HCT116 (cell line): Measurements from ENCODE around the gene KDELR1. TPM values are rescaled to one million over a fixed set of nuclear protein-coding genes. Genes with fewer than 3 reads are reported as not detected.

Source experiments
- ATAC-seq: fragments of 200-7000 bp; cut with Tn5 transposase; 2 replicates; pipeline ENCODE4 v1.9.1; 2020; ENCODE audit warnings: mild to moderate bottlenecking, moderate library complexity
- BruUV-seq: library from RNA; stranded (reverse); fragments of 400-500 nt; replicated peaks from 2 replicates; lab custom pipeline; 2021; lab: Mats Ljungman, UMichigan
- CTCF ChIA-PET: fragments of 300-600 bp; sonication (Branson Sonifier 250); formaldehyde crosslinking; loops from one replicate; lab custom pipeline; 2021; ENCODE audit warnings: antibody characterized with exemption; lab: Charles Lee
- POLR2A ChIA-PET: fragments of 300-600, 350-600 bp; sonication (Branson Sonifier 250); formaldehyde crosslinking; loops from one replicate; lab custom pipeline; 2021; ENCODE audit warnings: antibody characterized with exemption; lab: Charles Lee
- RAD21 ChIA-PET, 2 experiments: fragments of 300-600 bp; sonication (Branson Sonifier 250); formaldehyde crosslinking; loops; one replicate each; lab custom pipeline; 2023; ENCODE audit warnings: low total read pairs in 2 of 2; ENCODE audit not compliant: uncharacterized antibody in 2 of 2, unreplicated experiment in 2 of 2, low non-redundant PET in 1 of 2; lab: Charles Lee
- DNase-seq: peaks from one replicate; pipeline ENCODE4 v3.0.0-alpha.2; 2010; ENCODE audit warnings: low read depth, low spot score
- H2AFZ ChIP-seq: fragments of 200-600 bp; shearing (Covaris generic), sonication (generic); 2 replicates; pipeline ENCODE4 v1.6.1; 2017; ENCODE audit warnings: low read depth, mixed run types, mixed read lengths, antibody characterized with exemption, low read length; ENCODE audit not compliant: poor library complexity, severe bottlenecking
- H3K27ac ChIP-seq: 2 replicates; pipeline ENCODE4 v1.5.1; 2012; ENCODE audit warnings: low read depth, low read length
- H3K27me3 ChIP-seq: fragments of 200-600 bp; sonication (generic); 2 replicates; pipeline ENCODE4 v1.6.1; 2016; ENCODE audit warnings: mixed run types, low read length, mixed read lengths; ENCODE audit not compliant: insufficient read depth
- H3K36me3 ChIP-seq, 2 experiments: fragments of 200-500 bp in 1 of 2; fragments of 200-600 bp in 1 of 2; sonication (Bioruptor generic) in 1 of 2; sonication (generic) in 1 of 2; 2 replicates each; pipeline versions ENCODE4 v1.5.1 to v1.6.1; 2014 to 2016; ENCODE audit warnings: low read length in 2 of 2, inconsistent platforms in 1 of 2, mixed read lengths in 1 of 2, mixed run types in 1 of 2; ENCODE audit not compliant: insufficient read depth in 2 of 2, control insufficient read depth in 1 of 2
- H3K4me1 ChIP-seq, 2 experiments: fragments of 200-600 bp in 1 of 2; sonication (generic) in 1 of 2; 2 replicates each; pipeline versions ENCODE4 v1.5.1 to v1.6.1; 2012 to 2017; ENCODE audit warnings: low read length in 2 of 2, inconsistent platforms in 1 of 2, mild to moderate bottlenecking in 1 of 2, mixed read lengths in 1 of 2, mixed run types in 1 of 2, moderate library complexity in 1 of 2; ENCODE audit not compliant: insufficient read depth in 2 of 2, control insufficient read depth in 1 of 2
- H3K4me2 ChIP-seq: fragments of 200-600 bp; sonication (generic); 2 replicates; pipeline ENCODE4 v1.6.1; 2017; ENCODE audit warnings: mixed run types, low read length, mixed read lengths
- H3K4me3 ChIP-seq, 2 experiments: fragments of 200-600 bp in 1 of 2; sonication (generic) in 1 of 2; replicated peaks in 1 of 2; 2 replicates each; pipeline ENCODE4 v1.5.1; 2011 to 2016; ENCODE audit warnings: low read length in 2 of 2, control low read depth in 1 of 2, low read depth in 1 of 2, mild to moderate bottlenecking in 1 of 2, mixed read lengths in 1 of 2, mixed run types in 1 of 2
- H3K79me2 ChIP-seq: fragments of 200-600 bp; sonication (generic); 2 replicates; pipeline ENCODE4 v1.6.1; 2017; ENCODE audit warnings: mild to moderate bottlenecking, mixed run types, low read length, moderate library complexity, mixed read lengths; ENCODE audit not compliant: insufficient read depth
- H3K9ac ChIP-seq: fragments of 200-600 bp; sonication (generic); 2 replicates; pipeline ENCODE4 v1.6.1; 2016; ENCODE audit warnings: low read length, mixed read lengths
- H3K9me2 ChIP-seq: fragments of 200-600 bp; sonication (generic), shearing (Covaris generic); 2 replicates; pipeline ENCODE4 v1.6.1; 2017; ENCODE audit warnings: mixed run types, mild to moderate bottlenecking, moderate library complexity; ENCODE audit not compliant: insufficient read depth
- H3K9me3 ChIP-seq, 2 experiments: fragments of 200-500 bp in 1 of 2; fragments of 200-600 bp in 1 of 2; sonication (Bioruptor generic) in 1 of 2; sonication (generic) in 1 of 2; 2 replicates each; pipeline ENCODE4 v1.6.1; 2014 to 2017; ENCODE audit warnings: low read length in 2 of 2, mixed read lengths in 2 of 2, inconsistent platforms in 1 of 2, low read depth in 1 of 2, mild to moderate bottlenecking in 1 of 2, mixed run types in 1 of 2, moderate library complexity in 1 of 2; ENCODE audit not compliant: control insufficient read depth in 1 of 2, insufficient read depth in 1 of 2
- H4K20me1 ChIP-seq: fragments of 200-600 bp; sonication (generic), shearing (Covaris generic); 2 replicates; pipeline ENCODE4 v1.6.1; 2017; ENCODE audit warnings: mixed run types, mild to moderate bottlenecking, moderate library complexity; ENCODE audit not compliant: insufficient read depth
- CBX3 ChIP-seq: IDR thresholded peaks from 2 replicates; pipeline ENCODE4 v1.6.1; 2012; ENCODE audit warnings: low read depth
- CEBPB ChIP-seq: IDR thresholded peaks from 2 replicates; pipeline ENCODE4 v1.6.1; 2012; ENCODE audit warnings: low read depth
- EGR1 ChIP-seq: IDR thresholded peaks from 2 replicates; pipeline ENCODE4 v1.6.1; 2012; ENCODE audit warnings: low read depth
- ELF1 ChIP-seq: IDR thresholded peaks from 2 replicates; pipeline ENCODE4 v1.6.1; 2012; ENCODE audit warnings: low read depth, borderline replicate concordance
- EZH2phosphoT487 ChIP-seq: fragments of 200-600 bp; IDR thresholded peaks from 2 replicates; pipeline ENCODE4 v1.6.1; 2018; ENCODE audit warnings: antibody characterized with exemption, borderline replicate concordance
- FOSL1 ChIP-seq: IDR thresholded peaks from 2 replicates; pipeline ENCODE4 v1.6.1; 2012; ENCODE audit warnings: low read depth
- JUND ChIP-seq: IDR thresholded peaks from 2 replicates; pipeline ENCODE4 v1.6.1; 2012
- POLR2A ChIP-seq: IDR thresholded peaks from 2 replicates; pipeline ENCODE4 v1.7.0; 2011; ENCODE audit warnings: borderline replicate concordance; ENCODE audit not compliant: insufficient read depth, insufficient read length; ENCODE audit errors: extremely low read depth
- POLR2AphosphoS5 ChIP-seq: IDR thresholded peaks from 2 replicates; pipeline ENCODE4 v1.6.1; 2011; ENCODE audit warnings: mild to moderate bottlenecking, low read depth, low read length, moderate library complexity
- SIN3A ChIP-seq: IDR thresholded peaks from 2 replicates; pipeline ENCODE4 v1.6.1; 2012; ENCODE audit warnings: low read depth
- SP1 ChIP-seq: IDR thresholded peaks from 2 replicates; pipeline ENCODE4 v1.6.1; 2012; ENCODE audit warnings: low read depth
- SRF ChIP-seq: IDR thresholded peaks from 2 replicates; pipeline ENCODE4 v1.6.1; 2012; ENCODE audit warnings: low read depth
- TCF7L2 ChIP-seq: IDR thresholded peaks from 2 replicates; pipeline ENCODE4 v1.7.0; 2011; ENCODE audit warnings: borderline replicate concordance, inconsistent platforms; ENCODE audit not compliant: insufficient read depth, insufficient read length; ENCODE audit errors: extremely low read depth
- YY1 ChIP-seq: IDR thresholded peaks from 2 replicates; pipeline ENCODE4 v1.6.1; 2011; ENCODE audit warnings: low read length, low read depth, moderate library complexity, mild to moderate bottlenecking; ENCODE audit not compliant: insufficient replicate concordance; ENCODE audit errors: extremely low read depth
- ZFX ChIP-seq: fragments of 450-650 bp; IDR thresholded peaks from 2 replicates; pipeline ENCODE4 v1.6.1; 2017
- intact Hi-C: fragments of 100-400 bp; cut with micrococcal nuclease; formaldehyde crosslinking; loops from 2 replicates; pipeline ENCODE4 v1.10.0; 2022
- total RNA-seq: library from RNA; stranded (reverse); gene quantifications from one replicate; pipeline ENCODE4 v1.2.1, GENCODE V29; 2021; ENCODE audit not compliant: unreplicated experiment
- TF ChIP-seq, protein P1 (sequence below), 3 experiments: fragments of 200-600 bp in 1 of 3; sonication (generic) in 1 of 3; IDR thresholded peaks in 2 of 3; conservative IDR thresholded peaks in 1 of 3; 2 replicates each; pipeline ENCODE4 v1.5.1; 2012 to 2017; ENCODE audit warnings: low read depth in 2 of 3, low read length in 2 of 3, antibody characterized with exemption in 1 of 3, borderline replicate concordance in 1 of 3, control low read depth in 1 of 3, mild to moderate bottlenecking in 1 of 3, mixed read lengths in 1 of 3, mixed run types in 1 of 3, moderate library complexity in 1 of 3; ENCODE audit not compliant: insufficient read depth in 1 of 3

Gene KDELR1
- total RNA-seq, 1 experiment from 2014 or later: 212 TPM

DNA sequence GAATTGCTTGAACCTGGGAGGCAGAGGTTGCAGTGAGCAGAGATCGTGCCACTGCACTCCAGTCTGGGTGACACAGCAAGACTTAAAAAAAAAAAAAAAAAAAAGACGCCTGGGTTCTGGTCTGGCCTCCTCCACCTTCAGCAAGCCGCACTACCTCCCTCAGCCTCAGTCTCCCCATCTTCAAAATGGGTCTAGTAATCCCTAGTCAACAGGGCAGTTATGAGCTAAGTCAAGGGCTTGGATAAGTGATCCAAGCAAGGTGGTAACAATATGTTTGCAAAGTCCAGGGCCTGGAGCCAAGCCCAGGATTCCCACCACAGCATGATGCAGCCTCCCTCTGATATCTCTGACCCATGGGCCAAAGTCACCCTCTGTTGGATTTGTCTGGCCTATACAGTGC is 4.4 kb downstream of the KDELR1 start:
- H3K9me2 ChIP-seq: no peaks in the 10 kb centered on the region
- TF ChIP-seq EZH2phosphoT487 (no peak), CBX3 (no peak), TCF7L2 (no peak), YY1 (no peak), ELF1 (no peak), FOSL1 (no peak), SRF (no peak), SP1 (no peak)
- TF ChIP-seq, all 23 proteins: peak for 0
- DNase-seq (no peak), ATAC-seq (no peak)
- Histone ChIP-seq H3K27me3 (no peaks in the 10 kb centered on the region), H2AFZ (no peak overlapping the region), H3K4me1 (peaks cover 0 to 17% of the 10 kb centered on the region in 2 experiments; a peak in 2 of 4 replicates), H4K20me1 (0 out of 2 replicates have a peak, but pooled peaks cover 2% of the 10 kb centered on the region), H3K9ac (no peak overlapping the region), H3K27ac (no peak overlapping the region), H3K4me3 (no peak overlapping the region), H3K9me3 (no peaks in the 10 kb centered on the region), H3K79me2 (peaks cover 46% of the 10 kb centered on the region), H3K36me3 (peaks cover 42 to 51% of the 10 kb centered on the region in 2 experiments), H3K4me2 (no peak overlapping the region)
- no TSS peak for BruUV-seq
- intact Hi-C loops: no loop called here
- POLR2A ChIA-PET: no interaction called here
- CTCF ChIA-PET: interaction anchor here (0.7 kb wide), 1 partner anchor 32 kb away, joined by 4 read pairs; no protein-coding TSS in a partner anchor
- RAD21 ChIA-PET: no interaction called here

DNA sequence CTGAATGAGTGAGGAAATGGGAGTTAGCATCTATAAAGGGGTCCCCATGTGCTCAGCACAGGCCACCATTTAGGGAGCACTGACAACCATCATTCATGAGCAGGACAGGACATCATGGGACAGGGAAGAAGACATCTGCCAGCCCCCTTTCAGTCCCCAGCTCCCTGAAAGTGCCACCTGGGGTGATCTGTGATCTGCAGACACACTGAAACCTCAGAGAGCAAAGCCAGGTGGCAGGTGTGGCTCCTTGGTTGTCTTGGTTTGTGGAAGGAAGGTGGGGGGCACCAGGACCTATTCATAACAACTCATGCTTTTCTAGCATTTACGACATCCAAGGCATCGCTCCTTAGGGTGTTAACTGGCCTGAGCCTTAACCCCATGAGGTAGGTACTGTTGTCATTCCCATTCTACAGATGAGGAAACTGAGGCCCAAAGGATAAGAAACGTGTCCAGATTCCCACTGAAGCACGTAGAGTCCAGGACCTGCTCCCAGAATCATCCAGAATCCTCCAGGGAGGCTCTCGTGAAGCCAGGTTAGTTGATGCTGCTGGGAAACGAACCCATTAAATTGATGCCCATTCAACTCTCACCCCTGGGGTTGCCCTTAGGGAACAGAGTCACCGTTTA is 5.8 kb downstream of the KDELR1 start:
- BruUV-seq: no TSS peak
- Histone ChIP-seq H3K9me2 (no peaks in the 10 kb centered on the region), H3K36me3 (peaks cover 50 to 51% of the 10 kb centered on the region in 2 experiments), H3K9me3 (no peaks in the 10 kb centered on the region), H2AFZ (no peak overlapping the region), H3K27me3 (no peaks in the 10 kb centered on the region), H4K20me1 (0 out of 2 replicates have a peak, but pooled peaks cover 2% of the 10 kb centered on the region), H3K27ac (no peak overlapping the region), H3K4me2 (no peak overlapping the region), H3K9ac (no peak overlapping the region), H3K4me3 (no peak overlapping the region), H3K4me1 (peaks cover 0 to 11% of the 10 kb centered on the region in 2 experiments; a peak in 1 of 4 replicates), H3K79me2 (peaks cover 38% of the 10 kb centered on the region)
- CTCF ChIA-PET: no interaction called here
- no peak for ATAC-seq
- intact Hi-C loops: no loop called here
- DNase-seq: no peak
- POLR2A ChIA-PET: no interaction called here
- TF ChIP-seq ZFX: no peak
- no peak for TF ChIP-seq SRF
- no peak for TF ChIP-seq POLR2AphosphoS5
- TF ChIP-seq CEBPB: no peak
- TF ChIP-seq JUND: no peak
- no peak for TF ChIP-seq EGR1
- TF ChIP-seq FOSL1: no peak
- no peak for TF ChIP-seq POLR2A
- TF ChIP-seq, protein P1, sequence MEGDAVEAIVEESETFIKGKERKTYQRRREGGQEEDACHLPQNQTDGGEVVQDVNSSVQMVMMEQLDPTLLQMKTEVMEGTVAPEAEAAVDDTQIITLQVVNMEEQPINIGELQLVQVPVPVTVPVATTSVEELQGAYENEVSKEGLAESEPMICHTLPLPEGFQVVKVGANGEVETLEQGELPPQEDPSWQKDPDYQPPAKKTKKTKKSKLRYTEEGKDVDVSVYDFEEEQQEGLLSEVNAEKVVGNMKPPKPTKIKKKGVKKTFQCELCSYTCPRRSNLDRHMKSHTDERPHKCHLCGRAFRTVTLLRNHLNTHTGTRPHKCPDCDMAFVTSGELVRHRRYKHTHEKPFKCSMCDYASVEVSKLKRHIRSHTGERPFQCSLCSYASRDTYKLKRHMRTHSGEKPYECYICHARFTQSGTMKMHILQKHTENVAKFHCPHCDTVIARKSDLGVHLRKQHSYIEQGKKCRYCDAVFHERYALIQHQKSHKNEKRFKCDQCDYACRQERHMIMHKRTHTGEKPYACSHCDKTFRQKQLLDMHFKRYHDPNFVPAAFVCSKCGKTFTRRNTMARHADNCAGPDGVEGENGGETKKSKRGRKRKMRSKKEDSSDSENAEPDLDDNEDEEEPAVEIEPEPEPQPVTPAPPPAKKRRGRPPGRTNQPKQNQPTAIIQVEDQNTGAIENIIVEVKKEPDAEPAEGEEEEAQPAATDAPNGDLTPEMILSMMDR (IDR thresholded peaks at IDR 0.05 in 2 of 3, conservative IDR thresholded peaks at IDR 0.05 in 1 of 3; ENCODE audit: borderline replicate concordance in 1 of 3, insufficient read depth in 1 of 3, low read depth in 2 of 3, low read length in 2 of 3): no peak
- TF ChIP-seq SP1: no peak
- TF ChIP-seq SIN3A: no peak
- RAD21 ChIA-PET: no interaction called here
